GM12872 (cell line): ENCODE data around the gene PARP1.

Source experiments
- CTCF ChIP-seq: IDR thresholded peaks from 3 replicates; pipeline ENCODE4 v1.5.1; 2011; ENCODE audit warnings: low read depth, mild to moderate bottlenecking, low read length, moderate library complexity; ENCODE audit not compliant: insufficient read depth

PARP1 gene

GRCh38 chr1:226318471-226318870, 89.4 kb downstream of the PARP1 start:
- TF ChIP-seq CTCF: no peak

GRCh38 chr1:226314055-226314454, 93.8 kb downstream of the PARP1 start:
- TF ChIP-seq CTCF: no peak

GRCh38 chr1:226312065-226312464, 95.8 kb downstream of the PARP1 start:
- TF ChIP-seq CTCF: no peak

- TF ChIP-seq CTCF: no peak
Measured at GRCh38 chr1:226311376-226311775, 96.5 kb downstream of the PARP1 start.
